Fibroblast of skin of right quadriceps (primary cell): ENCODE results near the gene ANK3.
A peak's percentile ranks its signal among the peaks of the same experiment; 100 is the strongest.

Source experiments
- DNase-seq: peaks from one replicate; pipeline ENCODE4 v3.0.0-alpha.2; 2013

Gene ANK3

DNA sequence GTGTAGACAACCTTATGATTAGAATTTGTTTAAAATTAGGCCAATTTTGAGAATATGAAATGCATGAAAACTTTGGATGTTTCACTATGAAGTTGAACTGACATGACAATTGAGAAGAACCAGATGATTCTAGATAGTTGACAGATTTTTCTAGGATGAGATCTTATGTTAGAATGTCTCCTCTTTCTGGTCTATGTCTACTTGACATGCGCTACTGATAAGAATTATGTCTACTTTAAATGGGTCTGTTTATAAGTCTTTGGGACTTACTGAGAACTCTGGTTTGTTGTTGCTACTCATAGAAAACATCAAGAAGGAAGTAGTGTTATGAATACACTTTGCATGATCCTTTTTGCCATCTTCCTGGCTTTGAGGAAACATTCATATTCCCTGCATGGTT is 255.1 kb downstream of the ANK3 start:
- DNase-seq = no peak

DNA sequence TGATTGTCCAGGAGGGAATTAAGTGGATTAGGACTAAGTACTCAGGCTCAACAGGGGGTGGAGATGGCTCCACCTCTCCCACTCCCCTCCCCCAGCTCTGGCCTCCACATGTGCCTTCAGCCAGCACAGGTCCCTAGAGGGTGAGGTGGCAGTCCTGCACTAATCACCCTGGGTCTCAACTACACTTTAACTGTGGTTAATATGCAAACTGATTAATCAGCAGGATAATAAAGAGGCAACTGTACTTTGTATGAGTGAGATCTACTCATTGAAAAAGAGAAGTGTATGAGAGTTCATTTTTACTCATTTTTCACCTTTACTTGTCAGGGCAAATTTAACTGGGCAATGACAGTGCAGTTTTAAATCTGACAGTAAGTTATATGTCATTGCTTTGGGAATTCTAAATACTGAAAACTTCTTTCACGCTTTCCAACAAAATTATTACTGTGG is 259.5 kb downstream of the ANK3 start:
- DNase-seq = no peak

GRCh38 chr10:60125895-60126294 is 263.8 kb downstream of the ANK3 start:
- no peak for DNase-seq

DNA sequence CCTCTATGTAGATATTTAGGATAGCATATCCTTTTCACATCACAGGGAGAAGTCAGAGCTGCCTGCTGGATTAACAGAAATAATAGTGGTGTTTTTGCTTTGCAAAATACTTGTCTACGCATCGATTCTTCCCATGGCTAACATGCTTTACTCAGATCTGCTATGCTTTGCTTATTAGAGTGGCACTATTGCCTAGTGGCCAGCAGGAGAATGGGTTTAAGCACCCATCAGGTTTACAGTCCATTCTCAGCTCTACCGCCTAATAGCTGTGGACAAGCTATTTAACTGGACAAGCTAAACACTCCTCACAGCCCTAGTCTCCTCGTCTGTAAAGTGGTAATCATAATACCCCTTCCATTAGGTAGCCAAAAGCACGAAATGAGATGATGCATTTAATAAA is 265.1 kb downstream of the ANK3 start:
- no peak for DNase-seq

DNA sequence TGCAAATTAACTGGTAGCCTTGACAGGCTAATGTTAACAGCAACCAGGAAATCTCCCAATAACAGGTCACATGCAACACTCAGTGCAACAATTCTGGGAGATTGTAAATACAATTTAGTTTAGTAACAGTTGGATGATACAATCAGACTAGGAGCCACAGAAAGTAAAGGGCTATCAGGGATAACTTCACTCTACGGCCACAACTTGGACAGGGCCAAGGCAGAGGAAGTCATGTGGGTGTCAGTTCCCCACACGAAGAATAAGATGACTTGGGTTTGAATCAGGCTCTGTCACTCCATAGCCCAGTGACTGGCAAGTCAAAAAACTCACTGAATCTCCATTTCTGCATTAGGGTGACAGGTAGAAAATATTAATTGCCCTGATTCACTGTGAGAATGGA is 266.0 kb downstream of the ANK3 start:
- DNase-seq = no peak

DNA sequence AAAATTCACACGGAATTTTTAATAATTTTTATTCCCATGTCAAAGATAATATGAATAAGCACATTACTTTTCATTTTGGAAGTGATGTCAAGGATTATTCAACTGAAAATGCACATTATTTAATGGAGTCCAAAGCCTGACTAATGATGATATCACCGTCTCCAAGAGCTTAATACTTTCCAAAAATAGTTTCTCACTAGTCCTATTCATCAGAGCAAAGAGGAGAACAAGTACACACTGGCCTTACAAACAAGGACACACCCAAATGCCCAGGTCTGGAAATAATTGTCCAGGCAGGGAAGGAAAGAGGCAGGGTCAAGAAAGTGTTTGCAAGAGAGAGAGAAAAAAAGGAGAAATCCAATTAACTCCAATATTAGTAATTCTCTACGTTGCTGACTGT is 266.5 kb downstream of the ANK3 start:
- peak; percentile 77 for DNase-seq

- DNase-seq = no peak
Observed at GRCh38 chr10:60122190-60122589, 267.5 kb downstream of the ANK3 start.

DNA sequence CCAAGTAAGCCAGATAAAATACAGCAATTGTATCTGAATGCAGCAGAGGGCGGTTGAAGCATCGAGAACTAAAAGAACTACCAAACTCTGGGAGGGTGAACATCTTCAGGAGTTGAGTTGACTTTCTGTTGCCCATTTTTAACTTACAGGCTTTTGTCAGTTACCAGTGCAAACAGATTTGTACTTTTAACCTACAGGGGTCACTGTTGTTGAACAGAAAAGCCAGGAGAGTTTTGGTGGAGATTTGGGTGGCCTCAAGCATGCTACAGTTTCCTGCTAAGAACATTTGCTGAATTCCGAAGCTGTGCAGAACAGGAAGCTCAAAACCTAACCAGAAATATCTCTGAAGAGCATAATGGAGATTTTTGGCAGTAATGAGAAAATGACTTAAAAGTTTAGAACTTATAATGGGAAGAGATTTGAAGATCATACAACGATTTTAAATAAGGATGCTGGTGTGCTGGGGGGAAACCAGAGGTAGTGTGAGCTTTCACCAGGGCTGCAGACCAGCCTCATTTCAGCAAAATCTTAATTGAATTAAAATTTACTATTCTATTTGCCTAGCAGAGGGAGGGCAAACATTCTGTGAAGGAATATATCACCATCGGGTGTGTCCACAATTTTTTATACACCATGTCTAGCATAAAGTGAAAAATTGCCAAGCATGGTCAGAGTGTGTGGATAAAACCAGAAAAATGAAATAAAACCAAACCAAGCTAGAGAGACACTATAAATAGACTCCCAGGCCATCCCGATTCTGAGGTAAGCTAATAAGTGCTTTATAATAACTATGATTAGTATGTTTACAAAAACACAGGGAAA is 274.7 kb downstream of the ANK3 start:
- peak; percentile 77 for DNase-seq

DNA sequence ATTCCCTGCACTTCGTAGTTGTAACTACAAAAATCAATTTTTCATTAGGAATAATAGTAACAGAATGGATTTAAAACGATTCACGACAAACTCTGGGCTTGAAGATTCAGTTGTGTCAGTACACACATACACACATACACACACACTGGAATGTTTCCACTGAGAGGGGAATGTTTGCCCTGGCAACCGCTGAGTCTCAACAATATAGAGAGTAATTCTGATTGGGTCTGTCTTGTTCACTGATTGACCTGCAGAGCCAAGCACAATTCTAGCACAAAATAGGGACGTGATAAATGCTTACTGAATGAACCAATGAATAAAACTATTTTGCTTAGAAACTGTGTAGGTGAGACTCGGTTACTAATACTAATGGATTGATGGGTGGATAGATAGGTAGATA is 278.9 kb downstream of the ANK3 start:
- DNase-seq = no peak

DNA sequence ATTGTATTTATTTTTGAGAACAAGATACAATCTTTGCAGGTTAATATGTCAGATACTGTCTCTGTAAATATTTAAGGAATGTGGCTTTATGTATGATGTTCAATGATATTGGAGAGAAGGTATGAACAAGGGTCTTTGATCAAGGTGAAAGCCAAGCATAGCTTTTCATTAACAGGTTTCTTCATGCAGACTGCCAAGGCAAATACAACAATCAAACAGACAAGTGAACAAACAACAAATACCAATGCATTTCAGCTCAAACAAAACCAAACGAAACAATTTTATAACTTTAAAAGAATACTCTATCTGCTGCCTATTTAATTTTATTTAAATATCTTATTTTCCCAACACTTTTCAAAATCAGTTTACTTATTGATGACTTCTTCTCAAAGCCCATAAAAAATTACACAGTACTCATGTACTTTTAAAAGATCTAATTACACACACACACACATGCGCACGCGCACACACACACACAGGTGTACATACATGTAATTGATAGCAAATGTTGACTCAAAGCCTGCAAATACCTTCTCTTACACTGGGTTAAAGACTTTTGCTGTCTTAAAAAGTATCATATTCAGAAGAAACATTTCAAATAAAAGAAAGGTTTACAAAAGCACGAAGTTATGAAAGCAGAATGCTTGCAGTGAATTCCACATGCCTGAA is 282.2 kb downstream of the ANK3 start:
- DNase-seq = no peak

DNA sequence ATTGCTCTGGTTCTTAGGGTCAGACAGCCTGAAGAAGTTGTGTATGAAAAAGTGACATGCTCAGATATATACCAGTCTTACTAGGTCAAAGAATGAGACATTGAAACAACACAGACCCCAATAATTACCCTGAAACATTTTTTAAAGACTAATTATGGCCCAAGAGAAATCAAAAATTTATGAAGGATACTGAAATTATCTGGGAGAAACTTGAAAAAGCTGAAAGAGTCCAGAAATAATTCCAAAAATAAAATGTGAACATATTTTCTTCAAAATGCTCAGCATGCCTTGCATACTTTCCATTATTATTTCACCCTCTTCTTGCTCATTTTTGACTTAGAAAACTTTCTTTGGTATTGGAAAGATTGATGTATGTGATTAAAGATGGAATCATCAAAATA is 284.4 kb downstream of the ANK3 start:
- peak; percentile 44 for DNase-seq

- no peak for DNase-seq
Observed at GRCh38 chr10:60101821-60102220, 287.9 kb downstream of the ANK3 start.

DNA sequence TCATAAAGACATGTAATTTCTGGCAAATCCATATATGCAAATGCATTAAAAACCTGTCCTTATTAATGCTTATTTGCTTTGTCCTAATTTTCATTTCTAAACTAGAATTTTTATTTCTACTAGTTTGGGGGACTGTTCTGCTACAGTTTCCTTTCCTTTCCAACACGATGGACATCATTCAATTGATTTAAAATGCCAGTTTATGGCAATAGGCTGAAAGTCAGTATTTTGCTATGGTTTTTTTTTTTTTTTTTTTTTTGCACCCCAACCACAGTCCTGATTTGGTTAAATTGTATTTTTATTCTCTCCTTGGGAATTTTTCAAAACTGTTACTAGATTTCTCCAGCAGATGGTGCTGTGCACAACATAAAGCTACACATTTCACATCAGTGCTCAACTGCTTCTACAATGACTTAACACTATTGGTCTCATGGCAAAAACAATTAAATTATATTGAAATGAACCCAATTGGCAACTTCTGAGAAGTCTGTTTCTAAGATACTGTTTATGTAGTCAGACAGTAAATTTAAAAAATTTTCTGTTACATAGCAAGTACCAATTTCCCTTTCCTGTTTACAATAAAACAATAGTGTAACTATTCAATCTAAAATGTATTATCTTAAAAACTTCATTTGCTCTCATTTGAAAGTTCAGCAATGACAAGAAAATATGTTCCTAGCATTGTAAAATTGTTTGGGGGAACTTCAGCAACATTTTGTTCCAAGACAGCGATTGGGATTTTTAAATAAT is 289.5 kb downstream of the ANK3 start:
- DNase-seq = peak; percentile 64

DNA sequence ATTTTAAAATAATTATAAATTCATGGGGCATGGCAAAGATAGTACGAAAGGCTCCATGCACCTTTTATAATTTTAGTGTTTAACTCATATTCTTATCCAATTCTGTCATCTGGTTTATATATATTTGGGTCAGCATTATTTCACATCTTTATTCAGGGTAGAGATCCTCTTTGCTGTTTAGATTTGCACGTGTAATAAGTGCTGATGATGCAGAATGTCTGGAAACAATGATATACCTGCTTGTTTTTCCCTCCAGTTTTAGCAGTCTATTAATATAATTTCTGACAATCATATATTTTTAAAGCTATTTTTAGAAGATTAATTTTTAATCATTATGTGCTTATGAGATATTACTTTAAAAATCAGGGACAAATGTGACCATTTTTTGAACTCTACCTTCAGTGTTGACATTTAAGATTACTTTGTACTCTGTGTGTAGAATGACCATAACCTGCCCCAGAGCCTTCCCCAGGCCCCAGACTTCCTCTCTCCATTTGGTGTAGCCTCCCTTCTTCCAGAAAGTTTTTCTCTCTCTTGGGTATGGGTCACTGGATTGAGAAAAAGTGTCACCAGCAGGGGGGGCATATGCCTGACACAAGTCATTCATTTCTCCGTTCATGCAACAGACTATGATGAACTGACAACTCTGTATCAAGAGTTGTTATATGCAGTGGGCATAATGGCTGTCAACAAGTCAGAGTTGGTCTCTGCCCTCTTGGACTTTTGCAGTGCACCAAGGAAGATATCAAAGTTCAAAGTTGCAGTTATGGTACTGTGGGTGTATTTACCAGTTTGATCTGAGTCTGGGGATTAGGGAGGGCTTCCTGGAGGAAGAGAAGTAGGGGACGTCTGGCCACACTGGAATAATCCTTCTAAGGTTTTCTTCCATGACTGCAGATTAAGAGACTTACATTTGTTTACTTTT is 290.7 kb downstream of the ANK3 start:
- DNase-seq = no peak

DNA sequence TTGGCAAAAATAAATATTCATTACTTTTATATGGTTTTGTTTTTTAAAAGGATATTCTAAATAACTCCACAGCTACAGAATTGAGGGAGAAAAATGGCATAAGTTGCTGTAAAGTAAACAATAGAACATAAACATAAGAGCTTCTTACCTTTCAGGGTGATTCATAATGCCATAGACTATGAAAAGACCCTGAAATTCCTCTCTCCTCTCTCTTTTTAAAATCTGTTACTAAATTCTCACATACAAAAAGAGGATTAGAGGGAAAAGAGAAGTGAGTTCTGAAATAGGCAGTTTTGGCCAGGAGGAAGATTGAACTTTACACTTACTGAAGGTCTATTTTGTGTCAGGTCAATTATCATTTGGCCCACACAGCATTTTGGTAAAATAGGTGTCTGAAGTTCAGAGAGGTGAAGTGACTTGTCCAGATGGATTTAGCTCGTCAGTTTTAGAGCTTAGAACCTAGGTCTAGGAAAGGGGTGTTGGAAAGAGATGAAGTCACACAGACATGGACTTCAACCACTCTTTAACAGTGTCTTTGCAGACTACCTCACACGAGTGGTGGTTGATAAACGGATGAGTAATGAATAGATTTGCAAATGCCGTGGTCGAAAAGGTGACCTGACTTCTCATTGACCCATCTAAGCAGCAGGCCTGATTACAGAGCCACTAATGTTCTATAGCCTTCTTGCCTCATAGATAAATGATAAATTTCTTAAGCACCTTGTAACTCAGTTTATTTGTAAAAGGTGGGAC is 292.7 kb downstream of the ANK3 start:
- DNase-seq = no peak

DNA sequence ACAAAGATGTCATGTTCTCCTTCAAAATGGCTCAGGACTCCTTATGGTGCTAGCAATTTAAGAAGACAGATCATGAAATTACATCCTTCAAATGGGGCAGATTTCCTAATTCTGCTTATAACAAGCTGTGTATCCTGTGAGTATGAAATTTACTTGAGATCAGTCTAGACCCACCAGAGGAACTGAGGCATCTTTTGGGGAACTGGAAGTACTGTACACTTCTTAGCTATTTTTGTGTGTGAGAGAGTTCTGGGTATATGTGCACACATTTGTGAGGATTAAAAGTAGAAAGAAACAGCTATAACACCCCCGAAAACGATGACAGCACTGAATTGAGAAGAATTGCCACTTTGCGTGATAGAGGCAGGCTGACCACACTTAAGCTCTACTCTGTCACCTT is 296.4 kb downstream of the ANK3 start:
- DNase-seq = no peak

DNA sequence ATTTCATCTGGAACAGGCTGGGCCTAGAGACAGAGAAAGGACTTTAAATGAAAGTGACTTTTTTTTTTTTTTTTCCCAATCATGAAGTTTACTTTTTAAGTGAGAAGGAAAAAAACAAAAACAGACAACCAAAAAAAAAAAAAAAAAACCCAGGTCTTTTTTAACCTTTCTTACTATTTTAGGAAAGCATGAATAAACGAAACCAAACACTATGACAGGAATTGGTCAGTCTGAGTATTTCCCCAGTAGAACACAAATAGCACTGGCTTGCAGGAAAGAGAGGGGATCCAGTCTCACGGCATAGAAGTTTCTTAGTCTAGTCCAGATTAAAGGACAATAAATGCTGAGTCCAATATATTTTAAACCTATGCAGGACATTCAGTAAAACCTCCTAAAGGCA is 302.8 kb downstream of the ANK3 start:
- DNase-seq = no peak

DNA sequence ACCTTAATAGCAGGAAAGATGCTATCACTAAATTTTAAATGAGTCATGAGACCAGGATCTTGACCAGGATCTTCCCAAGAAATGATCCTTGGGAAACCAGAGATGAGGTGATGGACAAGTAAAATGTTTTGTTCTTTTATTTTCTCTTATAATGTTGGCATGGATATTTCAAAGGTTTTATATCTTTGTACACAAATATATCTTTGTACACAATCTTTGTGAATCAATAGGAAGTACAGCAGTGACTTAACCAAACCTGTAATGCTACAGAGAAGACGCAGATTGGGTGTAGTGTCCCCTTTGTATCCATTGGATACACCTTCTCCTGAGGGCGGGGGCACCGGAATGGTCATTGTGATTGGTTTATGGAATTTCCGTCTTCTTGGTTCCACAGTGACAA is 303.3 kb downstream of the ANK3 start:
- no peak for DNase-seq

- DNase-seq = no peak
Observed at GRCh38 chr10:60082744-60083344, 306.8 kb downstream of the ANK3 start.

- no peak for DNase-seq
Observed at GRCh38 chr10:60082341-60082740, 307.3 kb downstream of the ANK3 start.
